GM12878 (cell line): ENCODE measurements around the gene CCDC194. TPM values are rescaled to one million over a fixed set of nuclear protein-coding genes. Genes with fewer than 3 reads are reported as not detected.

Source experiments
- CBFB ChIP-seq: IDR thresholded peaks from 2 replicates; pipeline ENCODE4 v1.6.1; 2016; ENCODE audit warnings: antibody characterized with exemption, low read depth
- EP300 ChIP-seq, 2 experiments: fragments of 150-350 bp in 1 of 2; IDR thresholded peaks; 2 replicates each; pipeline ENCODE4 v1.6.1; 2011 to 2012; ENCODE audit warnings: low read depth in 2 of 2, low read length in 2 of 2, borderline replicate concordance in 1 of 2, improper control_type of control experiment in 1 of 2, inconsistent platforms in 1 of 2; ENCODE audit not compliant: control insufficient read depth in 1 of 2
- MEF2A ChIP-seq: IDR thresholded peaks from 2 replicates; pipeline ENCODE4 v1.6.1; 2011; ENCODE audit warnings: low read depth, mild to moderate bottlenecking, low read length, moderate library complexity; ENCODE audit not compliant: insufficient read depth
- NFXL1 ChIP-seq: fragments of 450-650 bp; IDR thresholded peaks from 2 replicates; pipeline ENCODE4 v1.6.1; 2017; ENCODE audit warnings: antibody characterized with exemption, mild to moderate bottlenecking, borderline replicate concordance
- POLR2A ChIP-seq: IDR thresholded peaks from 2 replicates; pipeline ENCODE4 v1.6.1; 2011; ENCODE audit warnings: low read depth, mild to moderate bottlenecking, low read length
- RB1 ChIP-seq: fragments of 450-650 bp; formaldehyde crosslinking; IDR thresholded peaks from 2 replicates; pipeline ENCODE4 v1.6.1; 2017; ENCODE audit warnings: mild to moderate bottlenecking, borderline replicate concordance
- RELB ChIP-seq: fragments of 450-650 bp; IDR thresholded peaks from 2 replicates; pipeline ENCODE4 v1.6.1; 2017; ENCODE audit warnings: low read depth, mild to moderate bottlenecking, moderate library complexity
- SMARCA5 ChIP-seq: fragments of 450-650 bp; IDR thresholded peaks from 2 replicates; pipeline ENCODE4 v1.6.1; 2017; ENCODE audit warnings: mild to moderate bottlenecking
- ZNF687 ChIP-seq: fragments of 450-650 bp; IDR thresholded peaks from 2 replicates; pipeline ENCODE4 v1.6.1; 2017; ENCODE audit warnings: mild to moderate bottlenecking, moderate library complexity
- polyA plus RNA-seq, 11 experiments: library from polyadenylated mRNA; depleted of rRNA in 4 of 11; unstranded in 6 of 11; stranded (reverse) in 5 of 11; fragments of >200 nt; fragmentation: Nextera tagmentation in 4 of 11; fragmentation: Illumina TruSeq in 1 of 11; extraction: Ambion mirVana in 4 of 11; extraction: Trizol in 1 of 11; gene quantifications; 1 replicate in 1 of 11; 2 replicates in 10 of 11; pipeline versions ENCODE4 v1.2.1 to v1.2.3, GENCODE V29; 2011 to 2016; ENCODE audit warnings: inconsistent platforms in 2 of 11, missing spikeins in 2 of 11, low read depth in 1 of 11
- total RNA-seq, 4 experiments: library from RNA; depleted of rRNA in 3 of 4; stranded (reverse); fragments of >200 nt in 3 of 4; fragmentation: Illumina TruSeq in 1 of 4; extraction: Trizol in 1 of 4; gene quantifications; 2 replicates each; pipeline versions ENCODE4 v1.2.1 to v1.2.3, GENCODE V29; 2013 to 2021

CCDC194 gene
- total and polyA plus RNA-seq, 10 of the 15 experiments (the other 5 are each of a cell fraction or from before 2014, with no cell fraction given), result 0.07 to 3.4 (median 0.97) TPM

- TF ChIP-seq ZNF687 (no peak), NFXL1 (no peak), POLR2A (no peak), EP300 (IDR thresholded peaks at IDR 0.05; ENCODE audit: borderline replicate concordance in 1 of 2, control insufficient read depth in 1 of 2, low read depth in 2 of 2, low read length in 2 of 2) (no peak), MEF2A (no peak), RB1 (no peak), SMARCA5 (no peak), RELB (no peak), CBFB (no peak)
These were observed 16.0 kb upstream of the CCDC194 start (continued) for GRCh38 chr19:17409990-17410389.
